Measurements from ENCODE around the gene ZFP3. TPM values are rescaled to one million over a fixed set of nuclear protein-coding genes. Genes with fewer than 3 reads are reported as not detected.

ZFP3 gene
- total and polyA plus RNA-seq, 2 of the 4 experiments (the other 2 are of a cell fraction): 0.54 to 0.75 TPM

GRCh38 chr17:5139458-5139732, 61.1 kb downstream of the ZFP3 start:
- no peak for TF ChIP-seq RCOR1 (IDR thresholded peaks at IDR 0.05; ENCODE audit: insufficient replicate concordance, low read length)
- no peak for TF ChIP-seq NFE2L2 (IDR thresholded peaks at IDR 0.05; ENCODE audit: low read depth, low read length)
- TF ChIP-seq FOS (IDR thresholded peaks at IDR 0.05; ENCODE audit: low read depth, low read length): no peak
- TF ChIP-seq USF2 (IDR thresholded peaks at IDR 0.05; ENCODE audit: low read depth, low read length): no peak
- no peak for TF ChIP-seq MAFK (IDR thresholded peaks at IDR 0.05; ENCODE audit: low read depth, low read length)
- no peak for TF ChIP-seq RFX5 (IDR thresholded peaks at IDR 0.05; ENCODE audit: low read depth, low read length)
- TF ChIP-seq ELK1 (IDR thresholded peaks at IDR 0.05; ENCODE audit: borderline replicate concordance, low read depth, low read length): no peak
- no peak for TF ChIP-seq POLR2A (IDR thresholded peaks at IDR 0.05; ENCODE audit: low read depth, low read length)
- TF ChIP-seq BHLHE40 (IDR thresholded peaks at IDR 0.05; ENCODE audit: low read depth, low read length): no peak
- no peak for TF ChIP-seq CTCF (conservative IDR thresholded peaks at IDR 0.05; ENCODE audit: low read depth, low read length)
- TF ChIP-seq CEBPB (IDR thresholded peaks at IDR 0.05; ENCODE audit: low read depth, low read length): no peak
- no peak for TF ChIP-seq MXI1 (IDR thresholded peaks at IDR 0.05; ENCODE audit: borderline replicate concordance, low read depth, low read length)
- TF ChIP-seq SMC3 (IDR thresholded peaks at IDR 0.05; ENCODE audit: low read depth, low read length): no peak
- TF ChIP-seq MAZ (IDR thresholded peaks at IDR 0.05; ENCODE audit: borderline replicate concordance, low read depth, low read length): no peak
- Histone ChIP-seq H2BK120ac (ENCODE audit: low read depth, low read length) (no peak overlapping the region), H4K5ac (ENCODE audit: low read depth, low read length) (no peak overlapping the region), H4K91ac (ENCODE audit: insufficient read depth, low read depth, low read length) (no peak overlapping the region), H4K20me1 (ENCODE audit: insufficient read depth, low read length) (no peaks in the 10 kb centered on the region), H3K18ac (ENCODE audit: low read depth, low read length) (no peak overlapping the region), H3K4me1 (ENCODE audit: control insufficient read depth, insufficient read depth, low read length) (no peaks in the 10 kb centered on the region), H3K27ac (ENCODE audit: insufficient read depth, low read length) (no peak overlapping the region), H3K4me3 (ENCODE audit: insufficient read depth, low read depth, low read length) (no peak overlapping the region), H3K4me2 (ENCODE audit: low read depth, low read length) (no peak overlapping the region), H3K23ac (ENCODE audit: low read depth, low read length) (no peak overlapping the region), H2AFZ (replicated peaks; ENCODE audit: low read length, poor library complexity) (no peak overlapping the region), H3K9me3 (ENCODE audit: control insufficient read depth, insufficient read depth, low read length) (no peaks in the 10 kb centered on the region), H2AK9ac (replicated peaks; ENCODE audit: low read depth, low read length, poor library complexity) (no peak overlapping the region), H2AK5ac (ENCODE audit: low read depth, low read length) (no peak overlapping the region), H4K8ac (ENCODE audit: low read depth in 2 of 2, low read length in 2 of 2) (no peak overlapping the region), H3K27me3 (ENCODE audit: control insufficient read depth, insufficient read depth, low read length) (no peaks in the 10 kb centered on the region; the same call in 1 of the 2 replicates), H2BK15ac (ENCODE audit: low read depth, low read length) (no peak overlapping the region), H3K9ac (ENCODE audit: low read depth, low read length) (no peak overlapping the region), H3K14ac (replicated peaks; ENCODE audit: low read depth, low read length) (no peak overlapping the region), H3K56ac (ENCODE audit: extremely low read depth, insufficient read depth, low read length) (no peak overlapping the region), H3K9me1 (ENCODE audit: insufficient read depth, low read length) (no peaks in the 10 kb centered on the region), H3K79me1 (ENCODE audit: low read depth in 1 of 2, low read length in 2 of 2) (no peaks in the 10 kb centered on the region), H3K36me3 (ENCODE audit: control insufficient read depth, insufficient read depth, low read length) (no peaks in the 10 kb centered on the region), H3K4ac (ENCODE audit: low read depth, low read length) (no peak overlapping the region), H2BK20ac (ENCODE audit: low read depth, low read length) (no peak overlapping the region), H2BK5ac (ENCODE audit: low read depth, low read length, poor library complexity, severe bottlenecking) (no peak overlapping the region)
- ATAC-seq (ENCODE audit: low read depth) (no peak), DNase-seq (no peak)
- ChIA-PET POLR2A (ENCODE audit: unreplicated experiment) (no interaction called here), CTCF (no interaction called here)
- BruUV-seq (replicated peaks): no TSS peak
- dilution Hi-C loops (cut with HindIII; ENCODE audit: low sequenced_read_pairs, unreplicated experiment): no loop called here
- intact Hi-C loops (cut with micrococcal nuclease): no loop called here
- 100% methylated on average over 1 of the region's 5 CpGs; no CpG with 5 or more reads in 1 of the 2 experiments for WGBS, 2 experiments (ENCODE audit: extremely low coverage in 2 of 2, insufficient read length in 1 of 2)
- in situ Hi-C loops (cut with MboI; ENCODE audit: low sequenced_read_pairs): no loop called here
